GM21723 (cell line): ENCODE measurements around the gene LRRC74B.
"Not testable (repeated sequence)": the region's sequence is repeated elsewhere in the genome, so short reads cannot be mapped to it uniquely, and the experiment has no call there.

Experiments used
- ATAC-seq: cut with Tn5 transposase; IDR thresholded peaks from one replicate; pipeline ENCODE4 v1.9.1; 2021; ENCODE audit warnings: mild to moderate bottlenecking, moderate library complexity; ENCODE audit not compliant: unreplicated experiment

The LRRC74B gene

DNA sequence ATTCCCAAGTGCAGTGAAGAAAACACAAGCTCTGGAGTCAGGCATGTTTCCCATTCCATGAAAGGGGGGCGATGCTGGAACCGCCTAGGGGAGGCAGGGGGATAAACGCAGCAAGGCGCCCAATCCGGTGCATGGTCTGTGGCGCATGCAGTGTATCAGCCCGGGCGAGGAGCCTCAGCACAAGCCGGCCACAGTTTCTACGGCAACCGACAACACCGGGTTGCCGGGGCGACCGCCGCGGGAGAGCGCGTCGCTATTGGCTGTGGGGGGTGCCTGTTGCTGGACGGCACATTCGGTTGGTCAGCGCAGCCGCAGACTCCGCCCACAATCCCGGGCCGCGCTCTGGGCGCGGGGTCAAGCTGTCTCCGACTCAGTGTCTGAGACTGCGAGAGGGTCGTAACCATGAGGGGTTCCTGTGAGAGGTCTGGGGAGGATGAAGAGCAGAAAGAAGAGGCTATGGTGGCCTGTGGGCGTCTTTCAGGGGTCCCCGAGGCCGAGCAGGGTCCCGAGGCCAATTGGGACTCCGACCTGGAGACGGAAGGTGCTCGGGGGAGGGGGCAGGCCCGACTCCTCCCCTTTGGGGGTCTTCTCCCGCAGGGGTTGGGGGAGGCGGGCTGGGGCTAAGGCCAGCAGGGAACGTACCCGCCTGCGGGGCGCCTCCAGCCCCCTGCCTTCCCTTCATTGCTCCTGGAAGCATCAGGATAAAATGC is at the start of gene LRRC74B:
Gene LRRC74B (plus strand): TSS at position 362 of the 710 bp plus-strand sequence. CDS start 41 bp downstream, at position 403.
- ATAC-seq = no peak

- no peak for ATAC-seq
Measured at GRCh38 chr22:20996031-20996410, 49.7 kb upstream of the LRRC74B start.

DNA sequence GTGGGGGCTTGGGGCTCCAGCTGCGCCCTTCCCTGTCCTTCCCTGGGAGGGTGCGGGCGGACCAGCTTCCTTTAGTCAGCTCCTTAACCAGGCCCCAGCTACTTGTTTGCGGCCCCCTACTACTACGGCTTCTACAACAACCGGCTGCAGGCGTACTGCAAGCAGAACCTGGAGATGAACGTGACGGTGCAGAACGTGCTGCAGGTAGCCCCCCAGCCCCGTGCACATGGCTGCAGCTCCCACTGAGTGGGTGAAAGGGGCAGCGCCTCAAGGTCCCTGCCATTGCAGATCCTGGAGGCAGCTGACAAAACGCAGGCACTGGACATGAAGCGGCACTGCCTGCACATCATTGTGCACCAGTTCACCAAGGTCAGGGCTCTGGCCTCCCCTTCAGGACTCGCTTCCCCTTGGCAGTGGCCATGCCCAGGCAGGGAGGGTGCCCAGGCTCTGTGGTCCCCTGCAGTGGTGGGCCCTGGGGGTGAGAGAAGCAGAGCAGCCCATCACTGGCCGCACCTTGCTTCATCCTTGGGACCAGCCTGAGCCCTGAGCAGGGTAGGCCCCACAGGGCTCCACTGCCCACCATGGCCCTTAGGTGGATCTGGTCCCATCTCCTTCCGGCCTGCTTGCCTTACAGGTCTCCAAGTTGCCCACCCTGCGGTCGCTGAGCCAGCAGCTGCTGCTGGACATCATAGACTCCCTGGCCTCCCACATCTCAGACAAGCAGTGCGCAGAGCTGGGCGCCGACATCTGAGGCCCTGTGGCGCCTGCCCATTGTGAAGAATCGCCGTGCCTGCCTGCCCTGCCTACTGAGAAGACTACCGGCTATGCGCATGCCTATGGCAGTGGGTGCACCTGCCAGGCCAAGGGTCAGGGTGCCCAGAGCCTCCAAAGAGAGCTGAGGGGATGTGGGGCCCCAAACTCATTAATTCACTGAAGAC is 48.9 kb upstream of the LRRC74B start:
- ATAC-seq = no peak

DNA sequence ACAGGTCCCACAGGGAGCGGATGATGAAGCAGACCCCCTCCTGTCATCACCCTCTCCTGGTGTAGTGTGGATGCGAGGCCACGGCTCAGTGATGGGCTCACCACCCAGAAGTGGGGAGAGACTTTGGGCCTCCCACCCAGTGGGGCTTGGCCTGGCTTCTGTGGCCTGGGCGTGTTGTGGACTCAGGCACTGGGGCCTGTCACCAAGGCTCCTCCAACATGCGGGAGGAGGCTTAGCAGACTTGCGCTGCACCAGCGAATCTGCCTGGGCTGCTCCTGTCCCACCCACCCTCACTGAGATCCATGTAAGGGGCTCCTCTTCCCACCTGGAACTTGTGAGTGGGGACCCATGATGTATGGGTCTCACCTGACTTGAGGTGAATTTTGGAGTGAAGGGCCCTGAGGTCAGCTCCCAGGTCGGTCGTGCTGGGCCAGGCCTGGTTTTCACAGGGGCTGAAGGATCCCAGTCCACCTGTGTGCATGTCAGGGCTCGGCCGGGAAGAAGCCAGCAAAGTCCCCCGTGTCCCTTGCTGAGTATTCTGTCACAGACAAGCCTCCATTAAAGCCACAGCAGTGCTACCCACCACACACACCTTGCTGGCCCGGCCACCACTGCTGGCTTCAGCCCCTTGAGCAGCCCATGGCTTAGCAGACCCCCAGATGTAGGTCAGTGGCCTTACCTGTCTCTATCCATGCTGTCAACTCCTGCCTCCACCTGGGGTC is 48.0 kb upstream of the LRRC74B start:
- ATAC-seq = no peak

DNA sequence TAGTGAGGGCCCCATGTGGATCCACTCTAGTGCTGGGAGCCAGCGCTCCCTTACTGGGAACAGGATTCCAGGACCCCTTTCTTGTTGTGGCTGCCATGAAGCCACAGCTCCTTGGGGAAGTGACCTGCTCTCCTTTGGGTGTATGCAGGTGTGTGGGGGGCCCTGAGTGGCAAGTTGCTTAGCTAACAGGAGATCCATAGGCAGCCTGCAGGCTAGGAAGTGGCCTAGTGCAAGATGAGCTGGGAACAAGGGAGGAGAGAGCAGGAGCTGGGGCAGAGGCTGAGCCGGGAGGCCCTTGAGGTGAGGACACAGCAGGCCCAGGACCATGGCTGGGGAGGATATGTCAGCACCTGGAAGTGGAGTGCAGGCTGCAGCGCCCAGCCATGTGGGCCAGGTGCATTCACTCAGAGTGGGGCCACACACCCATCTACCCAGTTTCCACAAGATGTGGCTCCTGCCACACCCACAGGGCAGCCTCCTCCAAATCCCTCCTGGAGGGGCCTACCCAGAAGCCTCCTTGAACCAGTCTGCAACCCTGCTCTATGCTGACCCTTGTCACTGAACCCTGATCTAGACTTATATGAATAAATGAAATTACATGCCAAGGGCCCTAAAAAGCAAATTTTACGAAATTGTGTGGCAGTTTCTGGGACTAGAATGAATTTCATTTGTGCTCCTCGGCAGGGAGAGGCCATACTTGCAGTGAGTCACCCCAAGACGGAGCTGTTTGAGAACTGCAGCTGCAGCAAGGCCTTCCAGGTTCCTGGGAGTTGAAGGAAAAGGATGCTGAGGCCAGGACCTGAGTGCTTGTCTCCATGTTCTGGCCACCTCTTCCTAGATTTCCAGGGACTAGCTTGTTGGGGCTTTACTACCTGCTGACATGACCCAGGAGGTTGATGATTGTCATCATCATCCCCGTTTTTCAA is 47.1 kb upstream of the LRRC74B start:
- no peak for ATAC-seq

DNA sequence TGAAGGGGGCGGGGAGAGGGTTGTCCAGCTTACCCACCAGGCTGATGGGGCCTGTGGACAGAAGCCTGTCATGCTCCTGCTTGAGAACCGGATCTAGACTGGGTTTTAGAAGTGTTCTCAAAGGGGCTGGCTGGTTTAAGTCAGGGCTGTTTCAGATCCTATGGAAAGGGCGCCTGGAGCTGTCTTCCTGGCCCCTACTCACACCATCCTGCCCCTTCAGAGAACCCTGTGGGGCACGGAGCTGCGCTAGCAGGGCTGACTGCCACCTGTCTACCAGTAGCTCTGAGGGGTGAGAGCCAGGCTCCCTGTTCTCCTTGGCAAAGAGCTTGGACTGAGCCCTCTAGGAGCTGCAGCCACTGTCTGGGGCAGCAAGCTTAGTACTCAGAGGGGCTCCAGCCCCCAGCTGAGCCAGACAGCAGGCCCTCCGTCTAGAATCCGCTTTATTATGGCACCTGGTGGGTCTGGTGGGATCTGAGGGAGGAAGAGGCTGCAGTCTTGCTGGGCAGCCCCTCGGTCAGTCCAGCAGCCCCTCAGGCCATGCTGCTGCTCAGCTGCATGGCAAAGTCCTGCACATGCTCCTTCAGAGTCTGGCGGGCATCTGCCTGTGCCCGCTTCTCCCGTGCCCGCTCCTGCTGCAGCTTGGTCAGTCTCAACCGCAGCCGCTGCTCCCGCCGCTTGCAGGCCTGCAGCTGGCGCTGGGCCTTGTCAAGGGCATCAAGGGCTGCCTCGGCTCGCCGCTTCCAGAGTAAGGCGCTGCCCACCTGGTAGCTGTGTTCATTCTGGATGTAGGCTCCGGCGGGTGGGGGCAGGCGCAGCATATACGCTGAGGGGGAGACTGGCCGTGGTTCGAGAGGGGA is 46.2 kb upstream of the LRRC74B start:
- no peak for ATAC-seq

DNA sequence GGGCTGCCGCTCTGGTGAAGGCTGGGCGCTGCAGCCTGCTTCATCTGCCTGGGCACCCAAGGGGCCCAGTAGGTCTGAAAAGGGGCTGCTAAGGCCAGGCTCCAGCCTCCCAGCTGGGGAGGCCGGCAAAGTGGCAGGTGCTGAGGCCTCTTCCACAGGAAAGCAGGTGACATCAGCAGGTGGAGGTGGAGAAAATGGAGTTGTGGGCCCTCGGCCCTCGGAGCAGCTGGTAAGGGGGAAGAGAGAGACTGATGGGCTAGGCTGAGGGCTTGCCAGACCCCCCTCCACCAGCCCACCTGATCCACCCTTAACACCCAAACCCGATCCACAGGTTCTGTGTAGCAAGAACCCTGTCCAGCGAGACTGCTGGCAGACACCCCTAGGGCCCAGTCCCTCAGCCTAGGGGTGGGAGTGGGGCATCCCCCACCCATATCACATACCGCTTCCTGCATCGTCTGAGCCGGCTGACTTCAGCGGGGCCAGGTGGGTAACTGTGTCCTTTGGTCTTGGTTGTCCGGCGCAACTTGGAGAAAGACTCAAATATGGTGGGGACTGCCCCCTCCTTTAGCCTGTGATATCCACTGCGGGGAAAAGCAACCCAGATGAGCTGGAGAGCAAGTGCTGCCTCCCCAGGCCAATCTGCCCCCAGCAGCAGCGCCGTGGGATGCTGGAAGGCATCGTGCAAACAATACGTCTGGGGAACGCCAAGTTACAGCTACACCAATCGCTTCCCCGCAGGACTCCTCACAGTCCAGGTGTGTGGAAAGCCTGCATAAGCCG is 45.3 kb upstream of the LRRC74B start:
- no peak for ATAC-seq

DNA sequence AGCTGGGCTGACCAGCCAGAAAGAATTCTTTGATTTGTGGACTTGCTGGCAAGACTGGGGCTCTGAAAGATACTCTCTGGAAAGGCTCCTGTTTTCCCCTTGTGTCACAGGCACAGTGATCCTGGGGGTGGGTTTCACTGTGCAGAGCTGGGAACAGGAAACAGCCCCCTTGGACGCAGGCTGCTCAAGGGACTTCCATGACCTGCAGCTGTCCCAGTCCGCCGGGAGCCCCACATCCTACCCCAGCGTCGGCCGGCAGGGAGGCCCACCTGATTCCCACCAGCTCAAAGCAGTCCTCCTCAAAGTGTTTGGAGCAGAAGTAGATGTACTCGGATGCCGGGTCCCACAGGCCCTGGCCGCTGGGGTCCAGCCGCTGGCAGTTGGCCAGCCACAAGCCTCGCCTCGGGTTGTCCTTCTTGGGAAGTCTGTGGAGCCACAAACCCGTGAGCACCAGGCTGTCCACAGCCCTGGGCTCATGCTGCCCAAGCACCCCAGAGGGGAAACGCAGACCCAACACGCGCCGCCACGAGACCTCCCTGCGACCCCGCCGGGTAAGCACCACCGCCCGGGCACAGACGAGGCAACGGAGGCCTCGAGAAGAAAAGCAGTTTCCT is 44.7 kb upstream of the LRRC74B start:
- peak; percentile 3 for ATAC-seq

- ATAC-seq = peak; percentile 78
Measured at GRCh38 chr22:21001601-21002325, 44.0 kb upstream of the LRRC74B start, which contains the start of gene THAP7. Gene THAP7, minus strand, starts transcription at chr22:21002118. Its CDS starts 207 bp downstream, at chr22:21001911.

DNA sequence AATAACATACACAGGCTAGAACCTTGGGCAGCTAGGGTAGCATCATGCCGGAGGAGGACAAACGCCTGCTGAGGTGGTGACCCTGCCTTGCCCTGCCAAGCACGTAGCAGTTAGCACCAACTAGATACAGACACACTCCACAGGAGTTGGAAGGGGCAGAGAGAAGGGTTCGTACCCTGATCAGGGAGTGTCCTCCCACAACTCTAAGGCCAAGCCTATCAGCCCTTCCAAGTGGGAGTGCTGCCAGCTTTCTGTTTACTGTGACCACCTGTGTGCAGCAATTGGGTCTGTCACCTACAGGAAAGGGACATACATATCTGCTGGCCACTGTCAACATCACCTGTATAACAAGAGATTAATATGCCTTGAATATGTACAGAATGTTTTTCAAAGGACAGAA is 42.0 kb upstream of the LRRC74B start:
- no peak for ATAC-seq

GRCh38 chr22:21009208-21009607 is 36.5 kb upstream of the LRRC74B start:
- ATAC-seq = not testable (repeated sequence)

- no peak for ATAC-seq
Measured at GRCh38 chr22:21009638-21010425, 35.9 kb upstream of the LRRC74B start.

DNA sequence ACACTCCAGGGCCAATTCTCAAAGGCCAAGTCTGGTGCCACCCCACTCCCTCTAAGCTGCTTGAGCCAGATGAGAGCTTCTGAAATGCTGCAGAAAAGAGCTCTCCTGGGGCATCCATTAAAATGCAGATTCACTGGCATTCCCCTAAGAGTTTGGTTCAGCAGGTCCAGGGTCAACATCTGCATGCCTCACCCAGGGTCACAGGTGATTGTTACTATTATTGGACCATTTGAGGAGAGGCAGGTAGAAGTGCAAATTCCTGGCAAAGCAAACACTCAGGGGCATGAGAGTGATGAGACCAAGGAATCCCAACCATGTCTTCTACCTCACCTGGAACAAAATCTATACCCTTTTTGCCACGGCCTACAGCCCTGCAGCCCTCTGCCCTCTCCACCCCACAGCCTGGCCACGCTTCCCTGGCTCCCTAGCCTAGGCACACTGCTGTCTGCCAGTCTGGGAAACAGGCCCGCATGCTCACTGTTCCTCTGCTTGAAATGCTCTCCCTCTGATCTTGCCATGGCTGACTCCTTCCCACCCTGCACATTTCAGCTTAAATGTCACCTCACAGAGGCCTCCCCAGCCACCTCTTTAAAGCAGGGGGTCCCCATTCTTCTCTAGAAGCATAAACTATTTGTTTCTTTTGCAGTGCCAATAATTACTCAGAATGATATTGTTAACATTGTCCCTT is 35.2 kb upstream of the LRRC74B start:
- ATAC-seq = no peak

DNA sequence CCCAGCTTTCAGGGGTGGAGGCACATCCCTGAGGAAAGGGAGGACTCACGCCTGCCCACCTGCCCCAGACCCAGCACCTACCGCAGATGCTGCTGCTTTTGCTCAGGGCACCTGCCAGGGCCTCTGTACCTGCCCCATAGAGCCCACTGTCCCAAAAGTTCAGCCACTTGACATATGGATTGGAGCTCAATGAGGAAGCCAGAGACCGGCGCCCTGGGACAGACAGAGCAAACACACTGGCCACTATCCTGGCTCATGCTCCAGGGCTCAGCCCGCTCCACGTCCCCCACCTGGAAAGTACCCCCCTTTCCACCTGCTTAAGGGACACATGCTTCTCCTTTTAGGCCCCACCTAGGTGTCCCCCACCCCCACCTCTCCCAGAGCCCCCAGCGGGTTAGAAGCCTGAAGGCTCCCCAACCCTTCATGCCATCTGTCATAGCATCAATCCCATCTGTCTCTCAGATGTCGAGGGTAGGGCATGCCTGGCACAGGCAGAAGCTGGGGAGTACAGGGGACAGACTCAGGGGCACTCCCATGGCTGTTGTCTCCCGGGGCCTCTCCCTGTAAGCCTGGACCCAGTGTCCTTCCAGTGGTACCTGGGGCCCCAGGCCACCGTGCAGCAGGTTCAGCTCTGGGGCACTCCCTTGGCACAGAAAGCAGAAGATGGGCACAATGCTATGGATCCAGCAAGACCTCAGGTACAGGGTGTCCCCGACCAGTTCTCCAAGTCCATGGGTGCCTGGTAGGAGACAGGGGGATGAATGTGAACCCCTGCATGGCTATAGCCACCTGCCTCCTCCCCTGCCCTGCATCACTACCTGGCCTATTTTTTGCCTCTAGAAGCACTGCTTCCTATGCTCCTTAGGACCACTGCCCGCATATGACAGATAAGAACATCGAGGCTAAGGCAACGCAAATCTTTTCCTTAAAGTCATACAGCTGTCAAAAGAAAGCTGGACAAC is 33.0 kb upstream of the LRRC74B start:
- ATAC-seq = no peak

DNA sequence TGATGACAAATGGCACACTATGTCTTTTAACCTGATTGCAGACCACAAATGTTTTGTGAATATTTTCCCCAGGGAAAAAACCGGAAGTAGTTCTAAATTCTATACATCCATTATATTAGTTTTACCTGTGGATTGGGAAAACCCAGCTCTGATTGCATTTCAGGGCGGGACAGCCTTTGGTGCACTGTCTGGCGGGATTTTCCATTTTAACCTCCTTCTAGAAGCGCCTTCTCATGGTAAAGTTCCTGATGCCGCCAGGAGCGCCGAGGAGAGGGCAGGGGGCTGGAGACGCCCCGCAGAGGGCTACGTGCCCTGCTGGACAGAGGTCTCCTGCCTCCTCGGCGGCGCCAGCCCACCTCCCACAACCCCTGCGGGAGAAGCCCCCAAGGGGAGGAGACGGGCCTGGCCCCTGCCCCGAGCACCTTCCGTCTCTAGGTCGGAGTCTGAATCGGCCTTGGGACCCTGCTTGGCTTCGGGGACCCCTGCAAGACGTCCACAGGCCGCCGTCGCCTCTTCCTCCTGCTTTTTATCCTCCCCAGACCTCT is 32.0 kb upstream of the LRRC74B start:
- ATAC-seq = no peak
